Neuronal stem cell (in vitro differentiated cells): ENCODE data around the gene SH3PXD2A.
A peak's percentile ranks its signal among the peaks of the same experiment; 100 is the strongest.

Source experiments
- DNase-seq: peaks from one replicate; pipeline ENCODE4 v3.0.0-alpha.2; 2013; ENCODE audit warnings: low spot score
- H2AFZ ChIP-seq: one replicate; pipeline ENCODE4 v1.6.1; 2013; ENCODE audit warnings: mild to moderate bottlenecking, low read length, inconsistent platforms
- H2AK5ac ChIP-seq: 2 replicates; pipeline ENCODE4 v1.6.1; 2013; ENCODE audit warnings: low read depth, mild to moderate bottlenecking, inconsistent platforms, low read length, moderate library complexity, mixed read lengths
- H2BK120ac ChIP-seq: 2 replicates; pipeline ENCODE4 v1.6.1; 2013; ENCODE audit warnings: low read depth, mild to moderate bottlenecking, inconsistent platforms, low read length, moderate library complexity, mixed read lengths
- H2BK12ac ChIP-seq: one replicate; pipeline ENCODE4 v1.6.1; 2013; ENCODE audit warnings: low read length, inconsistent platforms
- H2BK15ac ChIP-seq: 2 replicates; pipeline ENCODE4 v1.6.1; 2013; ENCODE audit warnings: mild to moderate bottlenecking, low read length, inconsistent platforms, mixed read lengths
- H2BK5ac ChIP-seq: one replicate; pipeline ENCODE4 v1.6.1; 2013; ENCODE audit warnings: inconsistent platforms, mild to moderate bottlenecking, low read length, moderate library complexity
- H3K14ac ChIP-seq: one replicate; pipeline ENCODE4 v1.6.1; 2013; ENCODE audit warnings: low read length, inconsistent platforms
- H3K18ac ChIP-seq: 2 replicates; pipeline ENCODE4 v1.6.1; 2013; ENCODE audit warnings: low read length, inconsistent platforms
- H3K23ac ChIP-seq: 2 replicates; pipeline ENCODE4 v1.6.1; 2013; ENCODE audit warnings: low read depth, mild to moderate bottlenecking, mixed read lengths, low read length, inconsistent platforms; ENCODE audit not compliant: poor library complexity
- H3K27ac ChIP-seq: replicated peaks from 3 replicates; pipeline ENCODE4 v1.5.1; 2013; ENCODE audit warnings: low read length, inconsistent platforms
- H3K27me3 ChIP-seq, 3 experiments: 2 replicates each; pipeline ENCODE4 v1.6.1; 2013; ENCODE audit warnings: low read length in 3 of 3, mild to moderate bottlenecking in 2 of 3, inconsistent platforms in 1 of 3, low read depth in 1 of 3, mixed read lengths in 1 of 3, moderate library complexity in 1 of 3; ENCODE audit not compliant: control insufficient read depth in 3 of 3, insufficient read depth in 3 of 3
- H3K36me3 ChIP-seq, 2 donors: replicated peaks in 1 of 2; 2 replicates each; pipeline ENCODE4 v1.6.1; 2013; ENCODE audit warnings: low read length in 2 of 2; ENCODE audit not compliant: control insufficient read depth in 2 of 2, insufficient read depth in 2 of 2
- H3K4ac ChIP-seq: 2 replicates; pipeline ENCODE4 v1.6.1; 2013; ENCODE audit warnings: inconsistent platforms, mild to moderate bottlenecking, low read length, moderate library complexity
- H3K4me1 ChIP-seq, 2 donors: 1 replicate in 1 of 2; 2 replicates in 1 of 2; pipeline ENCODE4 v1.6.1; 2013; ENCODE audit warnings: low read length in 2 of 2, low read depth in 1 of 2; ENCODE audit not compliant: control insufficient read depth in 2 of 2, insufficient read depth in 1 of 2
- H3K4me2 ChIP-seq: one replicate; pipeline ENCODE4 v1.6.1; 2013; ENCODE audit warnings: mild to moderate bottlenecking, low read length, inconsistent platforms; ENCODE audit not compliant: insufficient read depth, poor library complexity, severe bottlenecking
- H3K4me3 ChIP-seq, 2 donors: 2 replicates each; pipeline ENCODE4 v1.5.1; 2013; ENCODE audit warnings: low read length in 2 of 2, mild to moderate bottlenecking in 2 of 2, inconsistent platforms in 1 of 2, moderate library complexity in 1 of 2
- H3K79me1 ChIP-seq: one replicate; pipeline ENCODE4 v1.6.1; 2013; ENCODE audit warnings: low read depth, mild to moderate bottlenecking, inconsistent platforms, low read length, moderate library complexity
- H3K9ac ChIP-seq: one replicate; pipeline ENCODE4 v1.6.1; 2013; ENCODE audit warnings: mild to moderate bottlenecking, low read depth, low read length, inconsistent platforms; ENCODE audit not compliant: poor library complexity
- H3K9me3 ChIP-seq, 2 donors: replicated peaks in 1 of 2; 2 replicates each; pipeline versions ENCODE3 to v1.6.1; 2013; ENCODE audit warnings: low read length in 2 of 2, mild to moderate bottlenecking in 2 of 2, inconsistent platforms in 1 of 2, low read depth in 1 of 2, mixed read lengths in 1 of 2, moderate library complexity in 1 of 2; ENCODE audit not compliant: control insufficient read depth in 2 of 2, insufficient read depth in 1 of 2
- H4K8ac ChIP-seq: one replicate; pipeline ENCODE4 v1.6.1; 2013; ENCODE audit warnings: low read depth, mild to moderate bottlenecking, inconsistent platforms, low read length, moderate library complexity
- H4K91ac ChIP-seq: one replicate; pipeline ENCODE4 v1.6.1; 2013; ENCODE audit warnings: low read length, low read depth, mild to moderate bottlenecking, inconsistent platforms; ENCODE audit not compliant: poor library complexity
- WGBS, 2 donors: extraction: QIAGEN DNeasy Blood & Tissue Kit; methylation state at CpG; one replicate each; pipeline ENCODE4 v1.1.7; 2013; ENCODE audit warnings: missing lambda C conversion rate in 2 of 2, mixed read lengths in 1 of 2; ENCODE audit not compliant: insufficient read length in 2 of 2, insufficient replicate concordance in 1 of 2; ENCODE audit errors: extremely low coverage in 2 of 2; 5-methylcytosine and 5-hydroxymethylcytosine counted together

SH3PXD2A gene

GRCh38 chr10:103585011-103585405 lies 270.4 kb downstream of the SH3PXD2A start:
- no CpG with 5 or more reads among the region's 32 CpGs for WGBS, 2 donors
- no peak overlapping the region for H3K4me3 ChIP-seq

GRCh38 chr10:103584216-103585010 lies 271.0 kb downstream of the SH3PXD2A start:
- Histone ChIP-seq H2BK15ac (no peak overlapping the region), H3K27me3 (no peaks in the 10 kb centered on the region), H4K8ac (no peak overlapping the region), H2BK12ac (no peak overlapping the region), H3K9me3 (peaks cover 0 to 2% of the 10 kb centered on the region in 2 donors), H3K9ac (peak overlapping the region; percentile 72), H3K4me2 (no peak overlapping the region), H3K4ac (no peak overlapping the region), H2BK5ac (no peak overlapping the region), H3K23ac (no peak overlapping the region), H3K27ac (no peak overlapping the region), H3K79me1 (no peaks in the 10 kb centered on the region), H3K4me1 (peaks cover 0 to 10% of the 10 kb centered on the region in 2 donors), H3K14ac (no peak overlapping the region), H3K4me3 (no peak overlapping the region), H4K91ac (no peak overlapping the region), H3K18ac (no peak overlapping the region), H3K36me3 (no peaks in the 10 kb centered on the region), H2AK5ac (no peak overlapping the region), H2BK120ac (peak overlapping the region; percentile 6), H2AFZ (no peak overlapping the region)
- DNase-seq = no peak
- WGBS, 2 donors = no CpG with 5 or more reads among the region's 111 CpGs

More at GRCh38 chr10:103585011-103585405, 270.4 kb downstream of the SH3PXD2A start:
- no peaks in the 10 kb centered on the region for H3K27me3 ChIP-seq
- peak overlapping the region; percentile 19 for H3K18ac ChIP-seq
- H3K9ac ChIP-seq = peak overlapping the region; percentile 72
- no peak overlapping the region for H2AFZ ChIP-seq
- no peak overlapping the region for H3K4ac ChIP-seq
- no peak overlapping the region for H4K91ac ChIP-seq
- peaks cover 0 to 2% of the 10 kb centered on the region in 2 donors for H3K9me3 ChIP-seq
- no peak overlapping the region for H2BK12ac ChIP-seq
- no peak overlapping the region for H3K14ac ChIP-seq
- peaks cover 0 to 10% of the 10 kb centered on the region in 2 donors for H3K4me1 ChIP-seq
- no peak overlapping the region for H3K4me2 ChIP-seq
- no peak overlapping the region for H3K27ac ChIP-seq
- H3K23ac ChIP-seq = peak overlapping the region; percentile 25
- H3K79me1 ChIP-seq = no peaks in the 10 kb centered on the region
- H2BK120ac ChIP-seq = peak overlapping the region; percentile 6
- H2BK5ac ChIP-seq = no peak overlapping the region
- H2BK15ac ChIP-seq = no peak overlapping the region
- H4K8ac ChIP-seq = no peak overlapping the region
- H3K36me3 ChIP-seq = no peaks in the 10 kb centered on the region
- H2AK5ac ChIP-seq = no peak overlapping the region
- no peak for DNase-seq

- no peak overlapping the region for H2BK5ac ChIP-seq
- H3K79me1 ChIP-seq = no peaks in the 10 kb centered on the region
- no peak overlapping the region for H2BK120ac ChIP-seq
- no peak overlapping the region for H3K4me3 ChIP-seq
- no peak overlapping the region for H3K23ac ChIP-seq
- H3K27me3 ChIP-seq = no peaks in the 10 kb centered on the region
- no peak for DNase-seq
- H3K27ac ChIP-seq = no peak overlapping the region
- no peak overlapping the region for H3K4me2 ChIP-seq
- no peak overlapping the region for H4K91ac ChIP-seq
- no peak overlapping the region for H2BK15ac ChIP-seq
- no peak overlapping the region for H3K14ac ChIP-seq
- H3K36me3 ChIP-seq = no peaks in the 10 kb centered on the region
- no peak overlapping the region for H3K9ac ChIP-seq
- no peak overlapping the region for H2AFZ ChIP-seq
- no peak overlapping the region for H2BK12ac ChIP-seq
- peaks cover 0 to 2% of the 10 kb centered on the region in 2 donors for H3K9me3 ChIP-seq
- WGBS, 2 donors = no CpG with 5 or more reads among the region's 8 CpGs
- no peak overlapping the region for H3K4ac ChIP-seq
- H3K4me1 ChIP-seq = peaks cover 0 to 10% of the 10 kb centered on the region in 2 donors
- no peak overlapping the region for H4K8ac ChIP-seq
- no peak overlapping the region for H3K18ac ChIP-seq
- H2AK5ac ChIP-seq = no peak overlapping the region
These were observed 271.5 kb downstream of the SH3PXD2A start for GRCh38 chr10:103583871-103584215.

GRCh38 chr10:103582331-103583123 lies 272.8 kb downstream of the SH3PXD2A start:
- no peak overlapping the region for H3K27ac ChIP-seq
- H2BK15ac ChIP-seq = no peak overlapping the region
- no peak overlapping the region for H4K91ac ChIP-seq
- no peak overlapping the region for H3K18ac ChIP-seq
- H2BK120ac ChIP-seq = no peak overlapping the region
- no peak overlapping the region for H2AK5ac ChIP-seq
- peaks cover 0 to 10% of the 10 kb centered on the region in 2 donors for H3K4me1 ChIP-seq
- H4K8ac ChIP-seq = no peak overlapping the region
- H2BK5ac ChIP-seq = peak overlapping the region; percentile 4
- H3K4me3 ChIP-seq = no peak overlapping the region
- H3K4ac ChIP-seq = no peak overlapping the region
- DNase-seq = no peak
- no peak overlapping the region for H3K9ac ChIP-seq
- H3K14ac ChIP-seq = no peak overlapping the region
- no peaks in the 10 kb centered on the region for H3K36me3 ChIP-seq
- no peaks in the 10 kb centered on the region for H3K79me1 ChIP-seq
- no peak overlapping the region for H2BK12ac ChIP-seq
- WGBS, 2 donors = no CpG with 5 or more reads among the region's 13 CpGs
- peaks cover 0 to 4% (median 0%) of the 10 kb centered on the region in 3 experiments for H3K27me3 ChIP-seq
- peaks cover 0 to 2% of the 10 kb centered on the region in 2 donors for H3K9me3 ChIP-seq
- no peak overlapping the region for H3K23ac ChIP-seq
- no peak overlapping the region for H2AFZ ChIP-seq
- H3K4me2 ChIP-seq = no peak overlapping the region
